Spleen (tissue), 7 donors: ENCODE results near the gene FGGY.

Experiments used
- POLR2A ChIP-seq, 3 donors: fragments of 450-650 bp; IDR thresholded peaks; one replicate each; pipeline ENCODE4 v1.5.1; 2017; ENCODE audit warnings: antibody characterized with exemption in 3 of 3, mild to moderate bottlenecking in 1 of 3
- POLR2AphosphoS5 ChIP-seq, 3 donors: sonication (generic); formaldehyde crosslinking; IDR thresholded peaks; one replicate each; pipeline ENCODE4 v1.5.1; 2017; ENCODE audit warnings: antibody characterized with exemption in 3 of 3
- TF ChIP-seq, protein P1 (sequence below), 11 experiments: fragments of 200-600 bp in 7 of 11; fragments of 450-650 bp in 4 of 11; sonication (generic) in 4 of 11; IDR thresholded peaks in 8 of 11; conservative IDR thresholded peaks in 3 of 11; 1 replicate in 7 of 11; 2 replicates in 4 of 11; pipeline versions ENCODE4 v1.4.0 to v1.8.0; 2016 to 2021; ENCODE audit warnings: antibody characterized with exemption in 11 of 11, inconsistent platforms in 4 of 11, mild to moderate bottlenecking in 1 of 11
- donor health status: DM: no; HTN: no; CAD: no; lungs with moderate emphysema.
- donor health status: DM: no; HTN: no; CAD: no.
- donor health status: DM: no; HTN: no; CAD: no.

- TF ChIP-seq, protein P1, sequence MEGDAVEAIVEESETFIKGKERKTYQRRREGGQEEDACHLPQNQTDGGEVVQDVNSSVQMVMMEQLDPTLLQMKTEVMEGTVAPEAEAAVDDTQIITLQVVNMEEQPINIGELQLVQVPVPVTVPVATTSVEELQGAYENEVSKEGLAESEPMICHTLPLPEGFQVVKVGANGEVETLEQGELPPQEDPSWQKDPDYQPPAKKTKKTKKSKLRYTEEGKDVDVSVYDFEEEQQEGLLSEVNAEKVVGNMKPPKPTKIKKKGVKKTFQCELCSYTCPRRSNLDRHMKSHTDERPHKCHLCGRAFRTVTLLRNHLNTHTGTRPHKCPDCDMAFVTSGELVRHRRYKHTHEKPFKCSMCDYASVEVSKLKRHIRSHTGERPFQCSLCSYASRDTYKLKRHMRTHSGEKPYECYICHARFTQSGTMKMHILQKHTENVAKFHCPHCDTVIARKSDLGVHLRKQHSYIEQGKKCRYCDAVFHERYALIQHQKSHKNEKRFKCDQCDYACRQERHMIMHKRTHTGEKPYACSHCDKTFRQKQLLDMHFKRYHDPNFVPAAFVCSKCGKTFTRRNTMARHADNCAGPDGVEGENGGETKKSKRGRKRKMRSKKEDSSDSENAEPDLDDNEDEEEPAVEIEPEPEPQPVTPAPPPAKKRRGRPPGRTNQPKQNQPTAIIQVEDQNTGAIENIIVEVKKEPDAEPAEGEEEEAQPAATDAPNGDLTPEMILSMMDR (IDR thresholded peaks at IDR 0.05 in 8 of 11, conservative IDR thresholded peaks at IDR 0.05 in 3 of 11), result no peak
- no peak for TF ChIP-seq POLR2AphosphoS5 (IDR thresholded peaks at IDR 0.05)
- TF ChIP-seq POLR2A (IDR thresholded peaks at IDR 0.05), result no peak
Observed at GRCh38 chr1:59544615-59545293, 247.9 kb downstream of the FGGY start.
